ENCODE data around the gene ZBTB5.

ZBTB5 gene

DNA sequence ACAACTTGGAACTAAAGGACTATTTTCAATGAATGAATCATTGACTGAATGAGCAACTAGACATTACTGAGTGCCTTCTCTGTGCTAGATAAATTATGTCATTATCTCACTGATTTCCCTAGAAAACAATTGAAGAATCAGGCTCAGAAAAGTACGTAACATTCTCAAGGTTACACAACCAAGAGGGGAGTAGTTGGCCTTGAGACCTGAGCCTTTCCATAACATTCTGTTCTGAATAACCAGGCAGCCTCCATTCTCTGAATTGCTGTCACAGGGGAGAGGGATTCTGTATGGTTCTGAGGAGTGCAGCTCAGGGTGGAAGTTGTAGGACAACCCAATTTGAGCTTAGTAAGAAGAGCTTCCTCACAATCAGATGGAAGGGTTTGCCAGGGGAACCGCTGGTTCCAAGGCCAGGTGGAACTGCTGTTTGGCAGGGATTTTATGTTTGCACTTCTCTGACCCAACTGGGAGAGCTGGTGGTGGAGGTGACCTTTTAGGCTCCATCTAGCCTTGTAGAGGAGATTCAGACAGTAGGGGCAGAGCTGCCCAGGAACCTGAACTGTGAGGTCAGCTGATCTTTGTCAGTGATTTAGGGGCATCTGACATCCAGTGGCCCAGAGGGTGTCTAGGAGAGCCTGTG lies 36.8 kb upstream of the ZBTB5 start:
- Histone ChIP-seq H3K9me3 (ENCODE audit: severe bottlenecking) (no peaks in the 10 kb centered on the region), H3K36me3 (peaks cover 79% of the 10 kb centered on the region), H3K4me3 (ENCODE audit: low read depth, low read length) (no peak overlapping the region), H3K27ac (no peak overlapping the region), H3K27me3 (ENCODE audit: insufficient read depth, low read depth, severe bottlenecking) (no peaks in the 10 kb centered on the region)
- no peak for TF ChIP-seq CTCF (IDR thresholded peaks at IDR 0.05; ENCODE audit: low read depth, low read length)
- DNase-seq, result no peak

DNA sequence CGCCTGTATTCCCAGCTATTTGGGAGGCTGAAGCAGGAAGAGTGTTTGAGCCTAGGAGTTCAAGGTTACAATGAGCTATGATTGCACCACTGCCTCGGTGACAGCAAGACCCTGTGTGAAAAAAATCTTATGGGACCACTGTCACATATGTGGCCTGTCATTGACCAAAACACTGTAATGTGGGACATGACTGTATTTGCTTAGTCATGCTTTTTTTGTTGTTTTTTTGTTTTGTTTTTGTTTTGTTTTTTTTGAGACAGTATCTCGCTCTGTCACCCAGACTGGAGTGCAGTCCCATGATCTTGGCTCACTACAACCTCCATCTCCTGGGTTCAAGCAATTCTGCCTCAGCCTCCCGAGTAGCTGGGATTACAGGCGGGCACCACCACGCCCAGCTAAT lies 34.0 kb upstream of the ZBTB5 start:
- H3K9me3 ChIP-seq (ENCODE audit: severe bottlenecking), result no peaks in the 10 kb centered on the region
- no peak overlapping the region for H3K27ac ChIP-seq
- H3K27me3 ChIP-seq (ENCODE audit: insufficient read depth, low read depth, severe bottlenecking), result no peaks in the 10 kb centered on the region
- no peak overlapping the region for H3K4me3 ChIP-seq (ENCODE audit: low read depth, low read length)
- peaks cover 89% of the 10 kb centered on the region for H3K36me3 ChIP-seq
- DNase-seq, result no peak
- TF ChIP-seq CTCF (IDR thresholded peaks at IDR 0.05; ENCODE audit: low read depth, low read length), result no peak

DNA sequence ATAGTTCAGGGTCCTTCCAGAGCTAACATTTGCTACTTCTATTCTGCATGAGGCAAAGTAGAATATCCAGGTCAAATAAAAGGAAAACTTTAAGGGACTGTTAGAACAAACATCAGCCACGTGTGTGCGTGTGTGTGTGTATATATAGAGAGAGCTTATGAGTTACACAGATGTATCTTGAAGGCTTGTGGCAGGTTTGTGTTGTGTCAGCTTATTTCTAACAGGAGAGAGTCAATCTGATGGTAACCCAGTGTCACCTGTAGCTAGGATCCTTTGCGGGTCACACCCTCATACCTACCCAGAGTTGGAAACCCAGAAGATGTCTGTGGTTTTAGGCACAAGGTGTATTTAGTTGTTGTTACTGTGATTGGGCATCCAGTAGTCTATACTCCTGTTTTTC lies 33.2 kb upstream of the ZBTB5 start:
- no peak for TF ChIP-seq CTCF (IDR thresholded peaks at IDR 0.05; ENCODE audit: low read depth, low read length)

DNA sequence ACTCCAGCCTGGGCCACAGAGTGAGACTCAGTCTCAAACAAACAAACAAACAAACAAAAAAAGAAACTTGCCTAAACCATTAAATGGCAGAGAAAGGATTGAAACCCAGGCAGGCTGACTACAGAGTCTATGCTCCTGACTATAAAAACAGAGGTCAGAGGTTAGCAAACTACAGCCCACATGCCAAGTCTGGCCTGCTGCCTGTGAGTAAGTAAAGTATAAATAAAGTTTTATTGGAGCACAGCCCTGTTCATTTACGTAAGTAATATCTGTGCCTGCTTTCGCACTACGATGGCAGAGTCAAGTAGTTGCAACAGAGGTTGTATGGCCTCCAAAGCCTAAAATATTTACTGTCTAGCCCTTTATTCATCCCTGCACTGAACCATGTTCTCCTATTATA lies 32.1 kb upstream of the ZBTB5 start:
- TF ChIP-seq CTCF (IDR thresholded peaks at IDR 0.05; ENCODE audit: low read depth, low read length), result no peak
- Histone ChIP-seq H3K36me3 (peaks cover 90% of the 10 kb centered on the region), H3K9me3 (ENCODE audit: severe bottlenecking) (no peaks in the 10 kb centered on the region), H3K4me3 (ENCODE audit: low read depth, low read length) (no peak overlapping the region), H3K27me3 (ENCODE audit: insufficient read depth, low read depth, severe bottlenecking) (no peaks in the 10 kb centered on the region), H3K27ac (no peak overlapping the region)
- no peak for DNase-seq

More for the DNA sequence above, 33.2 kb upstream of the ZBTB5 start:
- Histone ChIP-seq H3K27me3 (ENCODE audit: insufficient read depth, low read depth, severe bottlenecking) (no peaks in the 10 kb centered on the region), H3K36me3 (peaks cover 89% of the 10 kb centered on the region), H3K9me3 (ENCODE audit: severe bottlenecking) (no peaks in the 10 kb centered on the region), H3K27ac (no peak overlapping the region), H3K4me3 (ENCODE audit: low read depth, low read length) (no peak overlapping the region)
- DNase-seq, result no peak

DNA sequence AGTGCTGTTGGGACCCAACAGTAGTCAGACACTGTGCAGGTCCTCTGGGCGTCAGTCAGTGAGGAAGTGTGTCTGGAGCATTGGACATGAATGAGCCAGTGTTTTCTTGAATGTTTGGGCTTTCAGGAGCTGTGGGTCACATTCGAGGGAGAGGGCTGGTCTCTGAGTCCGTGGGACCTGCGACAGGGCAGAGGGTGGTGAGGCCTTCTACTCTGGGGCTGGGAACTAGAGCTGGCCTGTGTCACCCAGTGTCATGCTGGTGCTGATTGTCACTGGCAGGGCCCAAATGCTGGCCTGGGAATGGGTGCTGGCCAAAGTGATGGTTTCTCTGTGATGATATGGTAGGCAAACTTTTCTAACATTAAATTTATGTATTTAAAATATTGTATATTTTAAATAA lies 30.8 kb upstream of the ZBTB5 start:
- Histone ChIP-seq H3K4me3 (ENCODE audit: low read depth, low read length) (no peak overlapping the region), H3K27ac (no peak overlapping the region), H3K27me3 (ENCODE audit: insufficient read depth, low read depth, severe bottlenecking) (no peaks in the 10 kb centered on the region), H3K9me3 (ENCODE audit: severe bottlenecking) (no peaks in the 10 kb centered on the region), H3K36me3 (peaks cover 89% of the 10 kb centered on the region)
- no peak for TF ChIP-seq CTCF (IDR thresholded peaks at IDR 0.05; ENCODE audit: low read depth, low read length)
- no peak for DNase-seq

GRCh38 chr9:37495571-37495970 lies 30.3 kb upstream of the ZBTB5 start:
- Histone ChIP-seq H3K27ac (no peak overlapping the region), H3K9me3 (ENCODE audit: severe bottlenecking) (no peaks in the 10 kb centered on the region), H3K4me3 (ENCODE audit: low read depth, low read length) (no peak overlapping the region), H3K36me3 (peaks cover 89% of the 10 kb centered on the region), H3K27me3 (ENCODE audit: insufficient read depth, low read depth, severe bottlenecking) (no peaks in the 10 kb centered on the region)
- DNase-seq, result no peak
- TF ChIP-seq CTCF (IDR thresholded peaks at IDR 0.05; ENCODE audit: low read depth, low read length), result no peak
